IPS DF 6.9 (cell line): ENCODE measurements around the gene LDB2.

ENCODE experiments used
- DNase-seq: peaks from one replicate; pipeline ENCODE4 v3.0.0-alpha.2; 2013; ENCODE audit warnings: low read depth, low spot score
- H3K27ac ChIP-seq: one replicate; pipeline ENCODE4 v1.5.1; 2013; ENCODE audit warnings: low read length, control low read depth
- H3K27me3 ChIP-seq: 2 replicates; pipeline ENCODE4 v1.6.1; 2013; ENCODE audit warnings: mild to moderate bottlenecking, low read length; ENCODE audit not compliant: control insufficient read depth, insufficient read depth
- H3K36me3 ChIP-seq: 2 replicates; pipeline ENCODE4 v1.6.1; 2013; ENCODE audit warnings: low read length; ENCODE audit not compliant: control insufficient read depth, insufficient read depth
- H3K4me1 ChIP-seq: 2 replicates; pipeline ENCODE4 v1.6.1; 2013; ENCODE audit warnings: low read length; ENCODE audit not compliant: control insufficient read depth, insufficient read depth
- H3K4me3 ChIP-seq: 2 replicates; pipeline ENCODE4 v1.5.1; 2013; ENCODE audit warnings: mild to moderate bottlenecking, low read length
- H3K9me3 ChIP-seq: 2 replicates; pipeline ENCODE4 v1.6.1; 2013; ENCODE audit warnings: low read length, inconsistent platforms; ENCODE audit not compliant: control insufficient read depth, insufficient read depth
- WGBS: extraction: QIAGEN DNeasy Blood & Tissue Kit; methylation state at CpG from one replicate; pipeline ENCODE4 v1.1.7; 2013; ENCODE audit warnings: mixed read lengths, missing lambda C conversion rate; ENCODE audit not compliant: insufficient read length, insufficient coverage; 5-methylcytosine and 5-hydroxymethylcytosine counted together

The LDB2 gene

GRCh38 chr4:16714191-16714590 is 184.3 kb downstream of the LDB2 start:
- Histone ChIP-seq H3K4me3 (no peak overlapping the region), H3K9me3 (no peaks in the 10 kb centered on the region), H3K27me3 (no peaks in the 10 kb centered on the region), H3K27ac (no peak overlapping the region), H3K4me1 (no peaks in the 10 kb centered on the region), H3K36me3 (no peaks in the 10 kb centered on the region)
- no peak for DNase-seq
- WGBS = no CpG with 5 or more reads among the region's 1 CpG

DNA sequence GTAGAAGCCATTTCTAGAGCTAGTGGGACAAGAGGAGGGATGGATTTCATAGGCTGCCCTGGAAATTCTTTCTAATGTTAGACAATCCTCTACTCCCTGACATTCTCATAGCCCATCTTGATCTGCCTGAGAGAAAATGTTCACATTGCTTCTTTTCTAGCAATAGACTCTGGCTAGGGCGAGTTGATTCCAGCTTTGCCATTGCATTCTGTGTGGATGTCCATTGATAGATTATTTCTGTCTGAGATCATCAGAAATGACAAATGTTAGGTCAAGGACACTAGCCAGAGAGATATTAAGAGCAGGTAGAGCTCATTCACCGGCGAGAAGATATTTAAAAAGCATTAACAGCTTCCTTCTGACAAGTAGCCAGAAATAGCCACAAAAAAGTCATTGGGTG is 184.7 kb downstream of the LDB2 start:
- Histone ChIP-seq H3K27me3 (no peaks in the 10 kb centered on the region), H3K4me1 (no peaks in the 10 kb centered on the region), H3K9me3 (no peaks in the 10 kb centered on the region), H3K27ac (no peak overlapping the region), H3K4me3 (no peak overlapping the region), H3K36me3 (no peaks in the 10 kb centered on the region)
- no CpG with 5 or more reads among the region's 3 CpGs for WGBS
- no peak for DNase-seq

DNA sequence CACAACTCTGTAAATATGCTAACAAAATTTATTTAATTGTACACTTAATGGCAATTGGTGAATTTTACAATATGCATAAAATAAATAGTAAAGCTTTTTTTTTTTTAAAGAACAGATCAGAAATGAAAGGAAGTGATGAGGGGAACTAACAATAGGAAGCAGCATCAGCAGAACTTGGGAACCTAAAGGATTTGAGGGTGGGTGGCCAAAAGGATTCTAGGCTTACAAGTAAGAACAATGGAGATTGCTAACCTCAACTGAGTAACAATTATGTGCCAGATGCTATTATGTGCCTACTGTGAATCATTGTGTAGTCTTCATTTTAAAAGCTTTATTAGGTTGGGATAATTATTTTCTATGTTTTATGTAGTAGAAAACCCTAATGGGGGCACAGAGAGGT is 185.2 kb downstream of the LDB2 start:
- no peak for DNase-seq
- H3K4me1 ChIP-seq = no peaks in the 10 kb centered on the region
- H3K4me3 ChIP-seq = no peak overlapping the region
- no peaks in the 10 kb centered on the region for H3K27me3 ChIP-seq
- no peaks in the 10 kb centered on the region for H3K9me3 ChIP-seq
- H3K36me3 ChIP-seq = no peaks in the 10 kb centered on the region
- H3K27ac ChIP-seq = no peak overlapping the region

- no peaks in the 10 kb centered on the region for H3K36me3 ChIP-seq
- no peaks in the 10 kb centered on the region for H3K9me3 ChIP-seq
- H3K4me1 ChIP-seq = no peaks in the 10 kb centered on the region
- DNase-seq = no peak
- H3K27me3 ChIP-seq = no peaks in the 10 kb centered on the region
- WGBS = no CpG with 5 or more reads among the region's 3 CpGs
- H3K27ac ChIP-seq = no peak overlapping the region
- no peak overlapping the region for H3K4me3 ChIP-seq
Observed at GRCh38 chr4:16710198-16710597, 188.2 kb downstream of the LDB2 start.

DNA sequence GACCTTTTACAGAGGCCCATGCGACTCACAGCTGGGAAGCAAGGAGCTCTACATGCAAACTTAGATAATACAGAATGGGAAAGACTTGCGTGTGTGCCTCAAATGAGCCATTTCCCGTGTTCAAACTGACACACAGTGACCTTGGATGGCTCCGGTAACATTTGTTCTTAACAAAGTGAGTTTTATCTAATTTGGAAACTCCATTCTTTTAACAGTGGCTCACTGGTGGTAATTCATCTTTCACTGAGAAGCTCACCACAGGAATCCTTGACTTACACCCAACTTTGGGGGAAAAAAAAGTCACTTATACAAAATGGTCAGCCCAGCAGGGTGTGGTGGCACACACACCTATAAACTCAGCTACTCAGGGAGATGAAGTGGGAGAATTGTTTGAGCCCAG is 190.6 kb downstream of the LDB2 start:
- Histone ChIP-seq H3K9me3 (no peaks in the 10 kb centered on the region), H3K4me1 (no peaks in the 10 kb centered on the region), H3K27me3 (no peaks in the 10 kb centered on the region), H3K4me3 (no peak overlapping the region), H3K27ac (no peak overlapping the region), H3K36me3 (no peaks in the 10 kb centered on the region)
- no peak for DNase-seq
- WGBS = no CpG with 5 or more reads among the region's 4 CpGs

DNA sequence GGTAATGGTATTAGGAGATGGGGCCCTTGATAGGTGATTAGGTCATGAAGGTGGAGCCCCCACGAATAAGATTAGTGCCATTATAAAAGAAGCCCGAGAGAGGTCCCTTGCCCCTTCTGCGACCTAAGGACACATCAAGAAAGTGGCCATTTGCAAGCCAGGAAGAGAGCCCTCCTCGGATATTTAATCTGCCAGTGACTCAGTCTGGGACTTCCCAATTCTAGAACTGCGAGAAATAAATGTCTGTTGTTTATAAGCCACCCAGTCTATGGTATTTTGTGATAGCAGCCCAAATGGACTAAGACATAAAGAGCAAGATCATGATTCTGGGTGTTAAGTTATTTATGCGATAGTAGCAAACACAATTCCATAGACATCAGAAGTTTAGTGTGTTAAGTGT is 192.2 kb downstream of the LDB2 start:
- Histone ChIP-seq H3K27ac (no peak overlapping the region), H3K36me3 (no peaks in the 10 kb centered on the region), H3K9me3 (no peaks in the 10 kb centered on the region), H3K4me1 (no peaks in the 10 kb centered on the region), H3K27me3 (no peaks in the 10 kb centered on the region), H3K4me3 (no peak overlapping the region)
- no peak for DNase-seq
- WGBS = no CpG with 5 or more reads among the region's 6 CpGs

DNA sequence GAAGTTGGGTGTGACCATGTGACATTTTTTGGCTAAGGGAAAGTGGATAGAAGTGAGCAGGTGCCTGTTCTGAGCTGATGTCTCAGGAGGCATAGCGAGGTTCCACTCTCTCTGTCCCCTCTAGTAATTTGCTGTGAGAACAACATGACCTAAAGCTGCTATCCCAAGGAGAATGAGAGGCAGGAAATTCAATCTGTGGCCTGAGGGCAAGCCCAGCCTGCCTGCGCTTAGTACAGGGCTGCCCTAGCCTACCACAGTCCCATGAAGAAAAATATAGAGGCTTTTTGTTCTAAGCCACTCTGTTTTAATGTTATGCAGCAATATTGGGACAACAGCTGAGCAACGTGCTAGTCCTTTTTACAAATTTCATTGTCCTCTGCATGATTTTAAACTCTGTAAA is 193.1 kb downstream of the LDB2 start:
- H3K4me1 ChIP-seq = no peaks in the 10 kb centered on the region
- no peak overlapping the region for H3K27ac ChIP-seq
- H3K27me3 ChIP-seq = no peaks in the 10 kb centered on the region
- H3K4me3 ChIP-seq = no peak overlapping the region
- no peak for DNase-seq
- H3K36me3 ChIP-seq = no peaks in the 10 kb centered on the region
- no CpG with 5 or more reads among the region's 3 CpGs for WGBS
- H3K9me3 ChIP-seq = no peaks in the 10 kb centered on the region

DNA sequence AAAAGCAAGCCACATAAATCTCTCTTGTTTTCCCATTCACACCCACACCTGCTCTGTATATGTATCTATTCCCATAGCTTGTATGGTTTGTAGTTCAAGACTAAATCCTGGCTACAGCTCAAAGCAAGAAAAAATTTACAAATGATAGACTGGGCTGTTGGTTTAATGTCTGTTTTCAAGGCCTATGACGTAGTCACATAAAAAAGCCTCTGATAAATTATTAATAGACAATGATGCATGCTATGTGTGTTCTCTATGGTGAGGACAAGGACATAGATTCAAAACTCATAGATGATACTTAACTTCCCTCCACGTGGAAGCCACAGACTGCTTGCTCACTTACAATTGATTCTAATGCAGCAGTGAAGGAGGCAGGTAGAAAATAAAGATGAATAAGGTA is 194.0 kb downstream of the LDB2 start:
- no CpG with 5 or more reads among the region's 2 CpGs for WGBS
- H3K36me3 ChIP-seq = no peaks in the 10 kb centered on the region

DNA sequence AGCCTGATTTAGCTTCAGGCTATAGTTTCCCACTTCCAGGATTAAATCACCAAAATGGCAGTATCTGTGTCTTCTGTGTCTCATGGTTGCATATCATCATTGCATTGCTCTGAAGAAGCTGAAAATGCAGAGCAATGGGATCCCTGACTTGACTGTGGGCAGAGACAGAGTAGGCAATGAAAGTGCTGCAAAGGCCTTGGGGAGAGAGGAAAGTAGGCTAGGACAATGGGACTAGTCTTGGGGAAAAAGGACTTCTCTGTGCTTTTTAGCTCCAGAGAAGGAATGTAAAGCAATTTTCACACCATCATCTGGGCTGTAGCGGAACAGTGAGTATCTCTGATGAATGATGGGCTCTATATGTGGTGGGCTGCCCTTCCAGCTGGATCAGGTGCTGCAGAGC is 202.5 kb downstream of the LDB2 start:
- no peaks in the 10 kb centered on the region for H3K36me3 ChIP-seq
- H3K9me3 ChIP-seq = no peaks in the 10 kb centered on the region
- no CpG with 5 or more reads among the region's 1 CpG for WGBS
- H3K27me3 ChIP-seq = no peaks in the 10 kb centered on the region
- H3K4me1 ChIP-seq = peaks cover 7% of the 10 kb centered on the region; the same call in 1 of the 2 replicates
- DNase-seq = no peak
- H3K27ac ChIP-seq = no peak overlapping the region
- no peak overlapping the region for H3K4me3 ChIP-seq

More for the DNA sequence above, 194.0 kb downstream of the LDB2 start:
- Histone ChIP-seq H3K4me3 (no peak overlapping the region), H3K9me3 (no peaks in the 10 kb centered on the region), H3K4me1 (no peaks in the 10 kb centered on the region), H3K27ac (no peak overlapping the region), H3K27me3 (no peaks in the 10 kb centered on the region)
- no peak for DNase-seq

DNA sequence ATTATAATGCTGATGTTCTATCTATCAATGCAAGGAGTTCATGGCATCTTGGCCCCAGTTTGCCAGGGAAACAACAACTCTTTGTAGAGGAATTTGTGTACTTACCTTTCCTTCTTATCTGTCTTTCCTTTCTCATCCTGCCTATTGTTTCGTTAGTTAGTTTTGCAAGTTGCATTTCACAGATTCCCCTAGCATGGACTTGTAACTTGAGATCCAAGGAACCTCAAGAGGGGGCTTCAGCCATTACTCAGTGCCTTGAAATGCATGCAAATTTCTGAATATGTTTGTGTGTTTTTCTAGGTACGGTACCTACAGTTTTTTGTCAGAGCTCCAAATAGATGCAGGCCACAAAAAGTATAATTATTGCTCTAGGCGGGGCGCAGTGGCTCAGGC is 203.6 kb downstream of the LDB2 start:
- no CpG with 5 or more reads among the region's 4 CpGs for WGBS
- Histone ChIP-seq H3K4me1 (peaks cover 7% of the 10 kb centered on the region; the same call in 1 of the 2 replicates), H3K9me3 (no peaks in the 10 kb centered on the region), H3K36me3 (no peaks in the 10 kb centered on the region), H3K4me3 (no peak overlapping the region), H3K27me3 (no peaks in the 10 kb centered on the region), H3K27ac (no peak overlapping the region)
- no peak for DNase-seq

- no peak for DNase-seq
- H3K4me3 ChIP-seq = no peak overlapping the region
- H3K36me3 ChIP-seq = no peaks in the 10 kb centered on the region
- no peak overlapping the region for H3K27ac ChIP-seq
- H3K9me3 ChIP-seq = no peaks in the 10 kb centered on the region
- H3K4me1 ChIP-seq = peaks cover 7% of the 10 kb centered on the region; the same call in 1 of the 2 replicates
- WGBS = no CpG with 5 or more reads among the region's 13 CpGs
- H3K27me3 ChIP-seq = no peaks in the 10 kb centered on the region
Observed at GRCh38 chr4:16694173-16694883, 204.1 kb downstream of the LDB2 start.
